Upper lobe of right lung (tissue), 1 donor: ENCODE measurements around the gene ANKMY1. TPM values are rescaled to one million over a fixed set of nuclear protein-coding genes. Genes with fewer than 3 reads are reported as not detected.
A peak's percentile ranks its signal among the peaks of the same experiment; 100 is the strongest.

Experiments used
- ATAC-seq: fragments of 200-7000 bp; cut with Tn5 transposase; one replicate; pipeline ENCODE4 v1.9.1; 2020; ENCODE audit warnings: mild to moderate bottlenecking, moderate library complexity
- DNase-seq: peaks from one replicate; pipeline ENCODE4 v3.0.0-alpha.2; 2020
- H3K27ac ChIP-seq: fragments of 200-600 bp; one replicate; pipeline ENCODE4 v1.8.0; 2022
- H3K27me3 ChIP-seq: fragments of 200-600 bp; one replicate; pipeline ENCODE4 v1.8.0; 2022; ENCODE audit warnings: mild to moderate bottlenecking
- H3K36me3 ChIP-seq: fragments of 200-600 bp; one replicate; pipeline ENCODE4 v1.8.0; 2022
- H3K4me1 ChIP-seq: fragments of 200-600 bp; one replicate; pipeline ENCODE4 v1.8.0; 2022
- H3K4me3 ChIP-seq: fragments of 200-600 bp; one replicate; pipeline ENCODE4 v1.8.0; 2022; ENCODE audit warnings: mild to moderate bottlenecking
- H3K9me3 ChIP-seq: fragments of 200-600 bp; one replicate; pipeline ENCODE4 v1.8.0; 2022
- intact Hi-C: fragments of 100-400 bp; cut with DNase I; formaldehyde crosslinking; loops from one replicate; pipeline ENCODE4 v1.11.0; 2022
- total RNA-seq: library from RNA; stranded (reverse); fragmentation: NEBNext Ultra II Directional; extraction: Animal tissue kit (Norgen Biotek cat#: 25700); gene quantifications from one replicate; pipeline ENCODE4 v1.2.1, GENCODE V29; 2021
- TF ChIP-seq, protein P1 (sequence below): fragments of 200-600 bp; IDR thresholded peaks from one replicate; pipeline ENCODE4 v1.8.0; 2022; ENCODE audit warnings: antibody characterized with exemption
- donor health status: DM: no; HTN: yes; CAD: no; lungs with severe emphysema.

The ANKMY1 gene
- total RNA-seq, 1 donor from 2014 or later = 19.3 TPM

GRCh38 chr2:240603846-240604245 lies 46.1 kb upstream of the ANKMY1 start:
- peaks cover 4% of the 10 kb centered on the region for H3K4me1 ChIP-seq
- peaks cover 9% of the 10 kb centered on the region for H3K36me3 ChIP-seq
- H3K27ac ChIP-seq = no peak overlapping the region
- ATAC-seq (no peak), DNase-seq (peak; percentile 63)
- TF ChIP-seq, protein P1, sequence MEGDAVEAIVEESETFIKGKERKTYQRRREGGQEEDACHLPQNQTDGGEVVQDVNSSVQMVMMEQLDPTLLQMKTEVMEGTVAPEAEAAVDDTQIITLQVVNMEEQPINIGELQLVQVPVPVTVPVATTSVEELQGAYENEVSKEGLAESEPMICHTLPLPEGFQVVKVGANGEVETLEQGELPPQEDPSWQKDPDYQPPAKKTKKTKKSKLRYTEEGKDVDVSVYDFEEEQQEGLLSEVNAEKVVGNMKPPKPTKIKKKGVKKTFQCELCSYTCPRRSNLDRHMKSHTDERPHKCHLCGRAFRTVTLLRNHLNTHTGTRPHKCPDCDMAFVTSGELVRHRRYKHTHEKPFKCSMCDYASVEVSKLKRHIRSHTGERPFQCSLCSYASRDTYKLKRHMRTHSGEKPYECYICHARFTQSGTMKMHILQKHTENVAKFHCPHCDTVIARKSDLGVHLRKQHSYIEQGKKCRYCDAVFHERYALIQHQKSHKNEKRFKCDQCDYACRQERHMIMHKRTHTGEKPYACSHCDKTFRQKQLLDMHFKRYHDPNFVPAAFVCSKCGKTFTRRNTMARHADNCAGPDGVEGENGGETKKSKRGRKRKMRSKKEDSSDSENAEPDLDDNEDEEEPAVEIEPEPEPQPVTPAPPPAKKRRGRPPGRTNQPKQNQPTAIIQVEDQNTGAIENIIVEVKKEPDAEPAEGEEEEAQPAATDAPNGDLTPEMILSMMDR = no peak
- no peaks in the 10 kb centered on the region for H3K27me3 ChIP-seq
- H3K4me3 ChIP-seq = no peak overlapping the region
- no peaks in the 10 kb centered on the region for H3K9me3 ChIP-seq
- intact Hi-C loops = no loop called here

- ATAC-seq (no peak), DNase-seq (peak; percentile 56)
- Histone ChIP-seq H3K9me3 (no peaks in the 10 kb centered on the region), H3K36me3 (peaks cover 15% of the 10 kb centered on the region), H3K27me3 (no peaks in the 10 kb centered on the region), H3K27ac (no peak overlapping the region), H3K4me3 (no peak overlapping the region), H3K4me1 (peaks cover 4% of the 10 kb centered on the region)
- TF ChIP-seq, protein P1 = no peak
- intact Hi-C loops = no loop called here
These were observed 45.5 kb upstream of the ANKMY1 start for GRCh38 chr2:240603081-240603835.

GRCh38 chr2:240602266-240603050 lies 44.7 kb upstream of the ANKMY1 start:
- intact Hi-C loops = no loop called here
- no peaks in the 10 kb centered on the region for H3K9me3 ChIP-seq
- H3K27ac ChIP-seq = no peak overlapping the region
- no peak for ATAC-seq
- DNase-seq = peak; percentile 55
- TF ChIP-seq, protein P1 = no peak
- H3K27me3 ChIP-seq = no peaks in the 10 kb centered on the region
- H3K36me3 ChIP-seq = peaks cover 20% of the 10 kb centered on the region
- H3K4me1 ChIP-seq = peaks cover 4% of the 10 kb centered on the region
- H3K4me3 ChIP-seq = no peak overlapping the region

GRCh38 chr2:240601831-240602160 lies 44.0 kb upstream of the ANKMY1 start:
- intact Hi-C loops = no loop called here
- no peaks in the 10 kb centered on the region for H3K27me3 ChIP-seq
- H3K4me1 ChIP-seq = peaks cover 4% of the 10 kb centered on the region
- H3K9me3 ChIP-seq = no peaks in the 10 kb centered on the region
- ATAC-seq = no peak
- TF ChIP-seq, protein P1 = no peak
- peaks cover 20% of the 10 kb centered on the region for H3K36me3 ChIP-seq
- H3K27ac ChIP-seq = no peak overlapping the region
- H3K4me3 ChIP-seq = no peak overlapping the region
- peak; percentile 55 for DNase-seq

- Histone ChIP-seq H3K27ac (no peak overlapping the region), H3K36me3 (peaks cover 25% of the 10 kb centered on the region), H3K9me3 (no peaks in the 10 kb centered on the region), H3K4me3 (no peak overlapping the region), H3K4me1 (peaks cover 4% of the 10 kb centered on the region), H3K27me3 (no peaks in the 10 kb centered on the region)
- TF ChIP-seq, protein P1 = no peak
- DNase-seq (peak; percentile 57), ATAC-seq (no peak)
- intact Hi-C loops = no loop called here
These were observed 43.5 kb upstream of the ANKMY1 start for GRCh38 chr2:240601061-240601830.
